HG03457 (cell line): ENCODE results near the gene KRT20.
"Not testable (repeated sequence)": the region's sequence is repeated elsewhere in the genome, so short reads cannot be mapped to it uniquely, and the experiment has no call there.

Experiments used
- ATAC-seq: cut with Tn5 transposase; IDR thresholded peaks from one replicate; pipeline ENCODE4 v1.9.1; 2021; ENCODE audit warnings: moderate number of reproducible peaks; ENCODE audit not compliant: unreplicated experiment

The KRT20 gene

DNA sequence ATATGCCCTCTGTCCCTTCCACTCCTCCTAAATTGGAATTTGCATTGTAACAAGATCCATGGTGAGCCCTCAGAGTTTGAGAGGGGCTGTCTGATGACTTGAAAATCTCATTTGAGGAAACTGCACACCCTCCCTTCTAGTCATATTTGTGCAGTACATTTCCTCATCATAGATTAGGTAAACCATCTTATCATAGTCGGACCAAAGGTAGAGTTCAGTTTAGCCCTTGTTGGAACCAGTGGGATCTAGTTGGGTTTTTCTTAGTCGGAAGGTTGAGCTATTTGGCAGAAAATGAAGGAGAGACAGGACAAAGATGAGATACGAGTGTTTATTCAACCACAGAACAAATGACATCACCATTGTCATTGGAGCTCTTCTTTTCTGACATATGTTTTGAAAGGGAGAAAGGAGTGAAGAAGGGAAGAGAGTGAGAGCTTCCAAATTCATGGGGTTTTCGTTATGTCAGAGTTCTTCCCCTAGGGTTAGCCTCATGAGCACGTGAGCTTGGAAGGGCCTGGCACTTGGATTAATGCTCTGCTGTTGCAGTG, 15.8 kb upstream of the KRT20 start:
- ATAC-seq, result no peak

GRCh38 chr17:40896916-40897455, 11.9 kb upstream of the KRT20 start:
- ATAC-seq, result no peak

GRCh38 chr17:40895106-40895730, 10.2 kb upstream of the KRT20 start:
- ATAC-seq, result no peak

DNA sequence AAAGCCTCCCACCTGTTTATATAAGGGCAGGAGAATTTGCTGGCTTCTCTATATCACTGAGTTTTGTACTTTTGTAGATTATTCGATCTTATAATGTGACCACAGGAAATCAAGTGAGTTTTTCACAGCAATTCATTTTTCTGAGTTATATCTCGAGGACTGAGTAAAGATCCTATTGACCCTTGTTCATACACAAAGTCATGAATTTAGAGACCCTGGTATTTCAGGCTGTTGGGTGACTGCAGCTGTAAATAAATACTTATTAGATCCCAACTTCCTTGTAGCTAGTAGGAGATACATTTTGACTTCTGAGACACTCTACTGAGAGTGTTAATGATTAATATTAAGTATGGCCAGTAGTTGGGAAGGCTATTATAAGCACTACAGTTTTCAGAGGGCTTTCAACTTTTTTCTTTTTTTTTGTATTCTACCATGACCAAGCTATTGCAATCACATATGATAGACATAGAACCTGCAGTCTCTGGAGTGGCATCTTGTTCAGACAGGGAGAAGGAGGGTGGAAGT, 3.2 kb upstream of the KRT20 start:
- ATAC-seq, result no peak

DNA sequence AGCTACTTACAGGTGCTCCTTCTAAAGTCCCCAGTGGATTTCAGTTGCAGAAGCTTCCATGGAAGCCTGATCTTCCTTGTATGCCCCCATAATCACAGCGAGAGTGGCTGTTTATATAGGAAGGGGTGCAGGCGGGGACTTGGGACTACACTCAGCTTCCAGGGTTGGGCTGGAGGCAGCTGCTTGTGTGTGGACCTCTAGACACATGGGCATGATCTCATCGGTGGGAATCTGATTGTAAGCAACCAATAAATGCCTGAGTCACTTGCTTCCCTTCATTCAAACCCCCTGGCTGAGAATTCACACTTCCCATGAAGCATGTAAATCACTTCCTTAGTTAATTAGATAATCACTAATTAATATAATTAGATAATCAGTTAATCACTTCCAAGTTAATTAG, 1.0 kb upstream of the KRT20 start:
- ATAC-seq, result no peak

- no peak for ATAC-seq
Measured at GRCh38 chr17:40883626-40884334, 1.3 kb downstream of the KRT20 start.

GRCh38 chr17:40883031-40883430, 2.0 kb downstream of the KRT20 start:
- ATAC-seq, result no peak

DNA sequence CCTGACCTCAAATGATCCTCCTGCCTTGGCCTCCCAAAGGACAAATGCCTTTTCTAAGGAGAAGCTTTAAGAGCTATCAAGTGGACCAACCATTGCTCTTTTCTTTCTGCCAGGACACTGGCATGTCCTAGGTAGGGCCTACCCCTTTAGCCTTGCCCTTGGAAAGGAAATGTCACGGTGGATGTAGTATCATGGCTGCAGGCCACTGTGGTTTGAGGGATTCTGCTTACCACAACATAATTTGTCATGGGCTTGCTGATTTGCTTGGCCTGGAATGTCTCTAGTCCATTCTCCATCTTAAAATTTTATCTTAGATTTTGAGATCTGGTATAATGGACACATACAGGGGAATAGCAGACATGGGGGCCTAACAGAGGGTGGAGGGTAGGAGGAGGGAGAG, 6.0 kb downstream of the KRT20 start:
- no peak for ATAC-seq

- no peak for ATAC-seq
Measured at GRCh38 chr17:40878044-40878443, 7.0 kb downstream of the KRT20 start.

- ATAC-seq, result no peak
Measured at GRCh38 chr17:40873801-40874200, 11.2 kb downstream of the KRT20 start.

DNA sequence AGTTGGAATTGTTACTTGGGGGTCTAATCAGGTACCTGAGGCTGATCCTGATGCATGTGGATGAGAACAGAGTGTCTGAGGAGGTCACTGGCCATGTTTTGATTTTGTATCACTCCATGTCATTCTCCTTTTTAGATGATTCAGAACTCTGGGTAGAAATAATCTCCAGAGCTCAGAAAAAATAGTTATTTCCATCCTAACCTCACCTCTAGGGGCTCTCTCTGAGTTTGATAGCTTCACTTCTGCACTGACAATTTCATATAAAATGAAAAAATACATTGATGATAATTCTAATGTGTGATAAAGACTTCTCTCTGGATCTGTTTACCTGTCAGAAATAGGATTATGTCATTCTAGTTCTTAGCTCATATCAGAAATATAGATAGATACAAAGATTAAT, 11.8 kb downstream of the KRT20 start:
- no peak for ATAC-seq

GRCh38 chr17:40872416-40872815, 12.6 kb downstream of the KRT20 start:
- ATAC-seq, result no peak

DNA sequence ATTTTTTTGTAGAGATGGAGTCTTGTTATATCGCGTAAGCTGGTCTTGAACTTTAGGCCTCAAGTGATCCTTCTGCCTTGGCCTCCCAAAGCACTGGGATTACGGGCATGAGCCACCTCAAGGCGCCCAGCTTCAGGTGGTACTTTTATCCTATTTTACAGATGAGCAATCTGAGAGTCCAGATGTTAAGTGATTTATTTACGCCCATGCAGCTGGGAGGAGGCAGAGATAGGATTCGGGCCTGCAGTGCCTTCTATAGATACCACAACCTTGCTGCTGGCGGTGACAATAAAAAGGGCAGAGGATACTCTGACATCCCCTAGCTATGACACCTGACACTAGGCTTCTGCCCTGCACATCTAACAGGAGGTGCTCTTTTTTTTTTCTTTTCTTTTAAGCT, 13.7 kb downstream of the KRT20 start:
- ATAC-seq, result no peak

GRCh38 chr17:40870136-40870535, 14.9 kb downstream of the KRT20 start:
- no peak for ATAC-seq

DNA sequence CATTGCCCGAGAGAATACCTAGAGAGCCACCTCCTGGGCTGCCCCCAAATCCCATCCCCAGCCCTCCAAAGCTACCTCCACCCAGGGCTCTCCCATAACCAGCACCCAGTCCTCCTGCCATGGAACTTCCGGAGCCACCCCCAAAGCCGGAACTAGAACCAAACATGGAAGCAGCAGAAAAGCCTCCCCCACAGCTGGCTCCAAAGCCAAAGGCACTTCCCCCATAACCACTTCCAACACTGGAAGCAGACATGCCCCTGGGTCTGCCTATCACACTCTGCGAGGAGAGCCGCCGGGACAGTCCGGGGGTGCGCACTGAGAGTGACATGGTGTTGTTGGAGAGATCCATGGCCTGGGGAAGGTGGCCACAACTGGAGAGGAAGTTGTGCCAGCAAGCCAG, 18.2 kb downstream of the KRT20 start, which contains the start of gene KRT12:
Gene KRT12 (minus strand): TSS at position 386 of the 400 bp plus-strand sequence. CDS start 37 bp downstream, at position 349.
- ATAC-seq, result no peak

DNA sequence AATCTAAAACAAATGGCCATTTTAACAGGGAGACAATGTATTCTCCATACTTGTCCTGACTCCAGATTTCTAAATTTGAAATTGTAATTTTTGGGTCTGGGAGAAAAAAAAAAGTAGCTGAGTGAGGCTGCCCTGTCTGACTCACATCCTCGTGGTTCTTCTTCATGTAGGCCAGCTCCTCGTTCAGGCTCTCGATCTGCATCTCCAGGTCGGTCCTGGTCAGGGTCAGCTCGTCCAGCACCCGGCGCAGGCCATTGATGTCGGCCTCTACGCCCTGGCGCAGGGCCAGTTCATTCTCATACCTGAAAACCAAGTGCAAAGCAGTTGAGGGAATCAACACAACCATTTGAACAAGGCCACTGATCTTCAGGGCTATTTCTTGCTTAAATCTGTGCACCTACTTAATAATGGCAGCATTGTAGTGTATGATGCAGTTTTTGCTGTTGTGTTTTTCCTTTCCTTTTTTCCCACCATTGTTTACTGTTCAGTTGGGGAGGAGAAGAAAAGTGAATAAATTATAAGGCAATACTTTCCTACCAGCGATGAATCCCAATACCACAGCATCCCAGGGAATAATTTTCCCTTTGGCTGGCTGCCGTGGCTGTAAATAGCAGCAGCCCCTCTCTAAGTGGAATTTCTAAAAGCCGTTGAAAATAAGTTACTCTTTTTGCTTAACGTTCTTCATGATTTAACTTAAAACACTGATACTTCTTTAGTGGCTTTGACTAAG, 20.2 kb downstream of the KRT20 start:
- ATAC-seq, result no peak

DNA sequence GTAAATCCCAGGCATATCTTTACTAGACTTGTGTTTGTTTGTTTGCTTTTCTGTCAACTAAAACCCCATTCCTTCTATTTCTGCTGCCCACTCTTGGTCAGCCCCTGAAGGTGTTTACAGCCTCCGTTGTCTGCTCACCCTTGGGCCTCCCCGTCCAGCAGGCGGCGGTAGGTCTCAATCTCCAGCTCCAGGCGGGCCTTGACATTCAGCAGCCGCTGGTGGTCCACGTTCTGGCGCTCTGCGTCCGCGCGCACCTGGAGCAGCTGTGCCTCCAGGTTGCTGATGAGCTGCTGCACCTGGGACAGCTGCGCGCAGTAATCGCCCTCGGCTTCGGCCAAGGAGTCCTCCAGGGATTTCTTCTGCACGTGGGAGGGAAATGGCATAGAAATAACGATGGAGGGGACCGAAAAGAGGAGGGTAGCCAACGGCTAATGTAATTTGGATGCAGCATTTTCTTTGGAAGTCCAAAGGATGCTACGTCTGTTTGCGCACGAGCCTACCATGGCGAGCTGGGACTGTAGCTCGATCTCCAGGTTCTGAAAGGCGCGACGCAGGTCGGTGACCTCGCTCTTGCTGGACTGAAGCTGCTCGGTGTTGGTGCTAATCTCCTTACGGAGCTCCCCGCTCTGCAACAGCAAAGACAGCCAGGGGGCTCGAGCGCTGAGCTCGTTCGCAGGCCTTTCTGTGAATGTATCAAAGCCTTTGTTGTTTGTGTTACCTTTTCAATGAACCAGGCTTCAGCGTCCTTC, 21.9 kb downstream of the KRT20 start:
- no peak for ATAC-seq

DNA sequence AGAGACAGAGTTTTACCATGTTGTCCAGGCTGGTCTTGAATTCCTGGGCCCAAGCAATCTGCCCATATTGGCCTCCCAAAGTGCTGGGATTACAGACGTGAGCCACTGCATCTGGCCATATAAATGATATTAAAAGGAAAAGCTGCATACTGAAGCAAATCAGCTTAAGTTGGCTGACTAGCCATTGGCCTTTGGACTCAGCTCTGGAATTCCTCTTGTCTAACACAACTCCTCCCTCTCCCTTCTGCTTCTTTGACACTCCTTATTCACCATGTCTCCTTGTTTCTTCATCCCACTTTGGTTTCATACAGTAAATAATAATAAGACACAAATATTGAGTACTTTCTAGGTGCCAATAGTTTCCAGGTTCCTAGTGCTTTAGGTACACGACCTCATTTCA, 25.5 kb downstream of the KRT20 start:
- no peak for ATAC-seq

DNA sequence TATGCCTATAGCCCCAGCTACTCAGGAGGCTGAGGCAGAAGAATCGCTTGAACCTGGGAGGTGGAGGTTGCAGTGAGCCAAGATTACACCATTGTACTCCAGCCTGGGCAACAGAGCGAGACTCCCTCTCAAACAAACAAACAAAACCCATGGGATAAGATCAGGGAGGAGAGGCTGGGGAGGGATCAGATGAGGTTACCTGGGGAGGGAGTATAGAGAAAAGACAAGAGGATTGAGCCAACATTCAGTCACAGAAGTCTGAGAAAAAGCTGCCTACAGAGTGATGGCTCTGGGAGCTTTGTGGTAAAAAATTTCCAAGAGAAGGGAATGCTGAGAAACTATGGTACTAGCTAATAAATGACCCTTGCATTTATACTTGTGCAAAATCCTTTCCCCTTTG, 26.4 kb downstream of the KRT20 start:
- ATAC-seq, result not testable (repeated sequence)

GRCh38 chr17:40857535-40857934, 27.5 kb downstream of the KRT20 start:
- no peak for ATAC-seq
